ENCODE results near the gene ABLIM3. TPM values are rescaled to one million over a fixed set of nuclear protein-coding genes. Genes with fewer than 3 reads are reported as not detected.

ABLIM3 gene
- total RNA-seq, 1 donor from 2014 or later: 3.9 TPM

DNA sequence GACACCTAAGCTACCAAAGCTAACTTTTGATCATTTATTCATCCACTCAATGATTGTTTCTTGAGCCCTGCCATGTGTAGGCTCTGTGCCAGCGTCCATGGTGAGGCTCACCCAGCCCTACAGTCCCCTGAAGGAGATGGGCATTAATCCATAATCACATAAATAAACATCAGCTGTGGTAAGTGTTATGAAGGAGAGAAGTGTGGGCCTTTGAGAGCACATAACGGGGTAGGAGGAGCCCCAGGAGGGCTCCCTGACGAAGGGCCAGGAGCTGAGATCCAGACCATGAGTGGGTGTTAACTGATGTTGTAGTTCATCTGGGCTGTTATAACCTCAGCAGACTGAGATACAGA, 76.5 kb downstream of the ABLIM3 start:
- H3K4me2 ChIP-seq (ENCODE audit: low read length): no peak overlapping the region
- no peak for TF ChIP-seq EZH2 (IDR thresholded peaks at IDR 0.05; ENCODE audit: insufficient read depth, low read length)
- TF ChIP-seq, protein P1, sequence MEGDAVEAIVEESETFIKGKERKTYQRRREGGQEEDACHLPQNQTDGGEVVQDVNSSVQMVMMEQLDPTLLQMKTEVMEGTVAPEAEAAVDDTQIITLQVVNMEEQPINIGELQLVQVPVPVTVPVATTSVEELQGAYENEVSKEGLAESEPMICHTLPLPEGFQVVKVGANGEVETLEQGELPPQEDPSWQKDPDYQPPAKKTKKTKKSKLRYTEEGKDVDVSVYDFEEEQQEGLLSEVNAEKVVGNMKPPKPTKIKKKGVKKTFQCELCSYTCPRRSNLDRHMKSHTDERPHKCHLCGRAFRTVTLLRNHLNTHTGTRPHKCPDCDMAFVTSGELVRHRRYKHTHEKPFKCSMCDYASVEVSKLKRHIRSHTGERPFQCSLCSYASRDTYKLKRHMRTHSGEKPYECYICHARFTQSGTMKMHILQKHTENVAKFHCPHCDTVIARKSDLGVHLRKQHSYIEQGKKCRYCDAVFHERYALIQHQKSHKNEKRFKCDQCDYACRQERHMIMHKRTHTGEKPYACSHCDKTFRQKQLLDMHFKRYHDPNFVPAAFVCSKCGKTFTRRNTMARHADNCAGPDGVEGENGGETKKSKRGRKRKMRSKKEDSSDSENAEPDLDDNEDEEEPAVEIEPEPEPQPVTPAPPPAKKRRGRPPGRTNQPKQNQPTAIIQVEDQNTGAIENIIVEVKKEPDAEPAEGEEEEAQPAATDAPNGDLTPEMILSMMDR (IDR thresholded peaks at IDR 0.05; ENCODE audit: insufficient read depth, low read depth, low read length): no peak
- Mint-ChIP-seq H3K4me3 (ENCODE audit: unreplicated experiment) (no peak overlapping the region), H3K4me1 (ENCODE audit: low read depth, unreplicated experiment) (no peaks in the 10 kb centered on the region), H3K9me3 (ENCODE audit: unreplicated experiment) (no peaks in the 10 kb centered on the region), H3K27ac (ENCODE audit: unreplicated experiment) (no peak overlapping the region), H3K36me3 (ENCODE audit: low read depth, unreplicated experiment) (no peaks in the 10 kb centered on the region), H3K27me3 (ENCODE audit: low read depth, unreplicated experiment) (peaks cover 20% of the 10 kb centered on the region)
- FAIRE-seq: no peak
- H3K27me3 ChIP-seq (ENCODE audit: insufficient read depth, low read length): no peaks in the 10 kb centered on the region
- H3K9ac ChIP-seq (ENCODE audit: low read length): no peak overlapping the region
- H3K79me2 ChIP-seq (ENCODE audit: insufficient read depth, low read length): no peaks in the 10 kb centered on the region
- no peak overlapping the region for H3K27ac ChIP-seq (ENCODE audit: low read depth, low read length)
- no peaks in the 10 kb centered on the region for H3K9me3 ChIP-seq (ENCODE audit: insufficient read depth, low read depth, low read length)
- peaks cover 20% of the 10 kb centered on the region for H3K4me1 ChIP-seq (ENCODE audit: insufficient read depth, low read length)
- no peak overlapping the region for H2AFZ ChIP-seq (ENCODE audit: low read depth, low read length)
- H3K36me3 ChIP-seq (ENCODE audit: insufficient read depth, low read length): no peaks in the 10 kb centered on the region
- H4K20me1 ChIP-seq (ENCODE audit: insufficient read depth, low read length): no peaks in the 10 kb centered on the region
- DNase-seq (ENCODE audit: low read depth): peak; percentile 37
- H3K4me3 ChIP-seq (ENCODE audit: insufficient read depth, low read depth, low read length): no peak overlapping the region

DNA sequence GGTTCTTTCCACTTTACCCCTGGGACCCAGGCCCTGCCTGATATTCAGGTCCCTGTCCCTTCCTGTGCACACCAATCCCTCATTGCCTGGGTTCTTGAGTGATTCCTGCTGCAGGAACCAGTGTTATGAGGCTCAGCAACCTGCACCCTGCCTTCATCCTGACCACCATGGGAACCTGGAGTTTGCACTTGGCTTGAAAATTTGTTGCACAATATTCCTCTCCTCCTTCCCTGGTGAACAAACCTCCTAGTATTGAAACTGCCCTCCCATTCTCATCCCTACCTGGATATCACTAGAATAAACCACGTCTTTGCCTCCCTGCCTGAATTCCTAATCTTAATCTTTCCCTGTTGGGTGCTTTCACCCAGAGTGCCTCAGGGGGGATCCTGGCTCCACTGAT, 78.3 kb downstream of the ABLIM3 start:
- DNase-seq (ENCODE audit: low read depth): no peak
- no peaks in the 10 kb centered on the region for H3K9me3 Mint-ChIP-seq (ENCODE audit: unreplicated experiment)
- H3K36me3 ChIP-seq (ENCODE audit: insufficient read depth, low read length): no peaks in the 10 kb centered on the region

DNA sequence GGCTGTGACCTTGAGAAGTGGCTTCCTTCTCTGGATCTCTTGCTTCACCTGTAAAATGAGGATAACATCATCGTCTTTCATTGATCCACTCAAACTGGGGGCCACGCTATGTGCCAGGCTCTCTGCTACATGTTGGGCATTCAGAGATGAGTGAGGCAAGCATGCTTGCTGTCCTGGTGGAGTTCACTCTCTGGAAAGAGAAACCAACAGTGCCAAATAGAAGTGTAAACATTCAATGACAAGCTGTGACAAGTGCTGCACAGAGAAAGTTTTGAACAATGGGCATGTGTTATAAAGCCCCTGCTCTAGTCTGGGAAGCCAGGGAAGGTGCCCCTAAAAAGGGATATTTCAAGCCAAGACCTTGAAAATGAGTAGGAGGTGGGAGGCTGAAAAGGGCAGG, 79.5 kb downstream of the ABLIM3 start:
- H4K20me1 ChIP-seq (ENCODE audit: insufficient read depth, low read length): no peaks in the 10 kb centered on the region
- no peak overlapping the region for H3K9ac ChIP-seq (ENCODE audit: low read length)
- no peaks in the 10 kb centered on the region for H3K9me3 Mint-ChIP-seq (ENCODE audit: unreplicated experiment)
- H3K4me1 ChIP-seq (ENCODE audit: insufficient read depth, low read length): peaks cover 10% of the 10 kb centered on the region
- no peaks in the 10 kb centered on the region for H3K36me3 ChIP-seq (ENCODE audit: insufficient read depth, low read length)
- no peaks in the 10 kb centered on the region for H3K36me3 Mint-ChIP-seq (ENCODE audit: low read depth, unreplicated experiment)
- no peaks in the 10 kb centered on the region for H3K27me3 ChIP-seq (ENCODE audit: insufficient read depth, low read length)
- DNase-seq (ENCODE audit: low read depth) (no peak), FAIRE-seq (no peak)
- no peak overlapping the region for H3K4me2 ChIP-seq (ENCODE audit: low read length)
- H3K27me3 Mint-ChIP-seq (ENCODE audit: low read depth, unreplicated experiment): peaks cover 20% of the 10 kb centered on the region
- H3K79me2 ChIP-seq (ENCODE audit: insufficient read depth, low read length): no peaks in the 10 kb centered on the region
- H3K4me3 ChIP-seq (ENCODE audit: insufficient read depth, low read depth, low read length): no peak overlapping the region
- H2AFZ ChIP-seq (ENCODE audit: low read depth, low read length): no peak overlapping the region
- no peak overlapping the region for H3K27ac Mint-ChIP-seq (ENCODE audit: unreplicated experiment)
- H3K27ac ChIP-seq (ENCODE audit: low read depth, low read length): no peak overlapping the region
- no peak overlapping the region for H3K4me3 Mint-ChIP-seq (ENCODE audit: unreplicated experiment)
- TF ChIP-seq, protein P1 (IDR thresholded peaks at IDR 0.05; ENCODE audit: insufficient read depth, low read depth, low read length): no peak
- TF ChIP-seq EZH2 (IDR thresholded peaks at IDR 0.05; ENCODE audit: insufficient read depth, low read length): no peak
- H3K9me3 ChIP-seq (ENCODE audit: insufficient read depth, low read depth, low read length): no peaks in the 10 kb centered on the region
- H3K4me1 Mint-ChIP-seq (ENCODE audit: low read depth, unreplicated experiment): no peaks in the 10 kb centered on the region

More for the DNA sequence above, 78.3 kb downstream of the ABLIM3 start:
- Histone ChIP-seq H2AFZ (ENCODE audit: low read depth, low read length) (no peak overlapping the region), H3K27me3 (ENCODE audit: insufficient read depth, low read length) (no peaks in the 10 kb centered on the region), H3K9me3 (ENCODE audit: insufficient read depth, low read depth, low read length) (no peaks in the 10 kb centered on the region), H3K79me2 (ENCODE audit: insufficient read depth, low read length) (no peaks in the 10 kb centered on the region), H3K27ac (ENCODE audit: low read depth, low read length) (no peak overlapping the region), H3K4me1 (ENCODE audit: insufficient read depth, low read length) (peaks cover 14% of the 10 kb centered on the region), H3K9ac (ENCODE audit: low read length) (no peak overlapping the region), H4K20me1 (ENCODE audit: insufficient read depth, low read length) (no peaks in the 10 kb centered on the region), H3K4me2 (ENCODE audit: low read length) (no peak overlapping the region), H3K4me3 (ENCODE audit: insufficient read depth, low read depth, low read length) (no peak overlapping the region)
- no peak for TF ChIP-seq EZH2 (IDR thresholded peaks at IDR 0.05; ENCODE audit: insufficient read depth, low read length)
- TF ChIP-seq, protein P1 (IDR thresholded peaks at IDR 0.05; ENCODE audit: insufficient read depth, low read depth, low read length): no peak
- Mint-ChIP-seq H3K27me3 (ENCODE audit: low read depth, unreplicated experiment) (peaks cover 20% of the 10 kb centered on the region), H3K4me3 (ENCODE audit: unreplicated experiment) (no peak overlapping the region), H3K36me3 (ENCODE audit: low read depth, unreplicated experiment) (no peaks in the 10 kb centered on the region), H3K27ac (ENCODE audit: unreplicated experiment) (no peak overlapping the region), H3K4me1 (ENCODE audit: low read depth, unreplicated experiment) (no peaks in the 10 kb centered on the region)
- no peak for FAIRE-seq
